Neural progenitor cell (in vitro differentiated cells): ENCODE measurements around the gene CDS1. TPM values are rescaled to one million over a fixed set of nuclear protein-coding genes. Genes with fewer than 3 reads are reported as not detected.

Experiments used
- DNase-seq: peaks from one replicate; pipeline ENCODE4 v3.0.0-alpha.2; 2016; ENCODE audit warnings: low spot score
- H2AFZ ChIP-seq: fragments of 200-600 bp; sonication (generic); replicated peaks from 2 replicates; pipeline ENCODE4 v1.6.1; 2016; ENCODE audit warnings: antibody characterized with exemption
- H3F3A ChIP-seq: fragments of 200-600 bp; sonication (generic); 2 replicates; pipeline ENCODE4 v1.6.1; 2016; ENCODE audit warnings: antibody characterized with exemption, low read depth
- H3K27ac ChIP-seq: fragments of 200-600 bp; sonication (generic); 2 replicates; pipeline ENCODE4 v1.5.1; 2016; ENCODE audit warnings: mild to moderate bottlenecking
- H3K27me3 ChIP-seq: fragments of 200-600 bp; sonication (generic); 2 replicates; pipeline ENCODE4 v1.6.1; 2016; ENCODE audit warnings: mild to moderate bottlenecking, moderate library complexity
- H3K36me3 ChIP-seq: fragments of 200-600 bp; sonication (generic); 2 replicates; pipeline ENCODE4 v1.5.1; 2016
- H3K4me1 ChIP-seq: fragments of 200-600 bp; sonication (generic); 2 replicates; pipeline ENCODE4 v1.6.1; 2016; ENCODE audit warnings: mixed run types
- H3K4me2 ChIP-seq: fragments of 200-600 bp; sonication (generic); 2 replicates; pipeline ENCODE4 v1.6.1; 2016
- H3K4me3 ChIP-seq: fragments of 200-600 bp; sonication (generic); 2 replicates; pipeline ENCODE4 v1.5.1; 2016
- H3K79me2 ChIP-seq: fragments of 200-600 bp; sonication (generic); 2 replicates; pipeline ENCODE4 v1.6.1; 2016; ENCODE audit warnings: low read depth
- H3K9ac ChIP-seq: fragments of 200-600 bp; sonication (generic); 2 replicates; pipeline ENCODE4 v1.6.1; 2016
- H3K9me3 ChIP-seq: fragments of 200-600 bp; sonication (generic); 2 replicates; pipeline ENCODE4 v1.5.1; 2016; ENCODE audit warnings: low read depth
- H4K20me1 ChIP-seq: fragments of 200-600 bp; sonication (generic); 2 replicates; pipeline ENCODE4 v1.6.1; 2016; ENCODE audit warnings: low read depth
- H3K27ac Mint-ChIP-seq: 3 replicates; pipeline ENCODE4 v1.8.0; 2021; ENCODE audit warnings: mixed read lengths
- H3K27me3 Mint-ChIP-seq: 2 replicates; pipeline ENCODE4 v1.8.0; 2022; ENCODE audit warnings: low read depth, mild to moderate bottlenecking, inconsistent platforms, moderate library complexity, mixed read lengths; ENCODE audit not compliant: insufficient read depth
- H3K36me3 Mint-ChIP-seq: 3 replicates; pipeline ENCODE4 v1.8.0; 2021; ENCODE audit warnings: mixed read lengths
- H3K4me1 Mint-ChIP-seq: 3 replicates; pipeline ENCODE4 v1.8.0; 2021; ENCODE audit warnings: mixed read lengths
- H3K4me3 Mint-ChIP-seq: 3 replicates; pipeline ENCODE4 v1.8.0; 2021; ENCODE audit warnings: mild to moderate bottlenecking, moderate library complexity, mixed read lengths
- H3K9me3 Mint-ChIP-seq: 3 replicates; pipeline ENCODE4 v1.8.0; 2020; ENCODE audit warnings: mixed read lengths
- CTCF ChIP-seq: fragments of 200-600 bp; sonication (generic); IDR thresholded peaks from 2 replicates; pipeline ENCODE4 v1.5.1; 2017; ENCODE audit warnings: antibody characterized with exemption, mild to moderate bottlenecking
- EZH2 ChIP-seq: fragments of 200-600 bp; sonication (generic); IDR thresholded peaks from 2 replicates; pipeline ENCODE4 v1.6.1; 2017; ENCODE audit warnings: antibody characterized with exemption, mild to moderate bottlenecking, moderate library complexity
- EZH2phosphoT487 ChIP-seq: fragments of 200-600 bp; sonication (generic); IDR thresholded peaks from 2 replicates; pipeline ENCODE4 v1.6.1; 2017; ENCODE audit warnings: antibody characterized with exemption
- total RNA-seq: library from RNA; depleted of rRNA; stranded (reverse); fragments of >200 nt; gene quantifications from 2 replicates; pipeline ENCODE4 v1.2.3, GENCODE V29; 2015; ENCODE audit warnings: low replicate concordance

Gene CDS1
- total RNA-seq, 1 donor from 2014 or later, result 2.8 TPM

- Histone ChIP-seq H3K4me2 (no peak overlapping the region), H3K36me3 (peaks cover 10% of the 10 kb centered on the region), H3K4me1 (no peaks in the 10 kb centered on the region), H3K79me2 (no peaks in the 10 kb centered on the region), H3K27ac (no peak overlapping the region), H3K27me3 (no peaks in the 10 kb centered on the region), H3K9me3 (no peaks in the 10 kb centered on the region), H3K9ac (no peak overlapping the region), H2AFZ (no peak overlapping the region), H3K4me3 (no peak overlapping the region), H3F3A (no peaks in the 10 kb centered on the region), H4K20me1 (no peaks in the 10 kb centered on the region)
- Mint-ChIP-seq H3K4me3 (no peak overlapping the region), H3K36me3 (peaks cover 49% of the 10 kb centered on the region), H3K27me3 (no peaks in the 10 kb centered on the region), H3K27ac (no peak overlapping the region), H3K4me1 (no peaks in the 10 kb centered on the region), H3K9me3 (no peaks in the 10 kb centered on the region)
- no peak for TF ChIP-seq CTCF
- no peak for TF ChIP-seq EZH2phosphoT487
- DNase-seq, result no peak
Observed at GRCh38 chr4:84691170-84691691, 108.3 kb downstream of the CDS1 start.

- no peak overlapping the region for H3K9ac ChIP-seq
- H3K4me3 Mint-ChIP-seq, result no peak overlapping the region
Observed at GRCh38 chr4:84691800-84692199, 108.9 kb downstream of the CDS1 start.

GRCh38 chr4:84697159-84697558 lies 114.2 kb downstream of the CDS1 start:
- H2AFZ ChIP-seq, result no peak overlapping the region
- no peaks in the 10 kb centered on the region for H3K4me1 Mint-ChIP-seq
- DNase-seq, result no peak
- H3K9me3 Mint-ChIP-seq, result no peaks in the 10 kb centered on the region
- no peak overlapping the region for H3K27ac Mint-ChIP-seq
- H3F3A ChIP-seq, result no peaks in the 10 kb centered on the region
- H3K9ac ChIP-seq, result no peak overlapping the region
- no peaks in the 10 kb centered on the region for H3K79me2 ChIP-seq
- TF ChIP-seq CTCF, result no peak
- no peak for TF ChIP-seq EZH2
- H4K20me1 ChIP-seq, result no peaks in the 10 kb centered on the region
- H3K36me3 ChIP-seq, result peaks cover 4% of the 10 kb centered on the region
- peaks cover 49% of the 10 kb centered on the region for H3K36me3 Mint-ChIP-seq
- no peaks in the 10 kb centered on the region for H3K9me3 ChIP-seq
- no peak overlapping the region for H3K4me3 ChIP-seq
- no peak overlapping the region for H3K4me2 ChIP-seq
- H3K4me1 ChIP-seq, result no peaks in the 10 kb centered on the region
- H3K27me3 Mint-ChIP-seq, result no peaks in the 10 kb centered on the region
- H3K27me3 ChIP-seq, result no peaks in the 10 kb centered on the region
- H3K27ac ChIP-seq, result no peak overlapping the region
- H3K4me3 Mint-ChIP-seq, result no peak overlapping the region

More at GRCh38 chr4:84691800-84692199, 108.9 kb downstream of the CDS1 start:
- Histone ChIP-seq H2AFZ (no peak overlapping the region), H4K20me1 (no peaks in the 10 kb centered on the region), H3K79me2 (no peaks in the 10 kb centered on the region), H3K4me1 (no peaks in the 10 kb centered on the region), H3K27ac (no peak overlapping the region), H3K36me3 (peaks cover 10% of the 10 kb centered on the region), H3F3A (no peaks in the 10 kb centered on the region), H3K9me3 (no peaks in the 10 kb centered on the region), H3K27me3 (no peaks in the 10 kb centered on the region), H3K4me3 (no peak overlapping the region), H3K4me2 (no peak overlapping the region)
- Mint-ChIP-seq H3K4me1 (no peaks in the 10 kb centered on the region), H3K36me3 (peaks cover 46% of the 10 kb centered on the region), H3K27ac (no peak overlapping the region), H3K9me3 (no peaks in the 10 kb centered on the region), H3K27me3 (no peaks in the 10 kb centered on the region)
- TF ChIP-seq CTCF, result no peak
- DNase-seq, result no peak
